NT2/D1 (cell line): ENCODE results near the gene KCNH3.

ENCODE experiments used
- SUZ12 ChIP-seq: IDR thresholded peaks from 2 replicates; pipeline ENCODE4 v1.6.1; 2011; ENCODE audit not compliant: insufficient read length, insufficient read depth; ENCODE audit errors: extremely low read depth
- ZNF274 ChIP-seq: IDR thresholded peaks from 2 replicates; pipeline ENCODE4 v1.6.1; 2011; ENCODE audit warnings: mild to moderate bottlenecking, low read depth, low read length

- no peak for TF ChIP-seq ZNF274
- TF ChIP-seq SUZ12: no peak
Measured at GRCh38 chr12:49534731-49535278, 4.0 kb upstream of the KCNH3 start.
